GM15510 (cell line): Measurements from ENCODE around the gene RYR2.

Source experiments
- POLR2A ChIP-seq: IDR thresholded peaks from 3 replicates; pipeline ENCODE4 v1.6.1; 2011; ENCODE audit warnings: borderline replicate concordance; ENCODE audit not compliant: insufficient read length; ENCODE audit errors: extremely low read depth

Gene RYR2

GRCh38 chr1:237877631-237878030, 835.6 kb downstream of the RYR2 start:
- no peak for TF ChIP-seq POLR2A

GRCh38 chr1:237878406-237878805, 836.4 kb downstream of the RYR2 start:
- TF ChIP-seq POLR2A: no peak

- TF ChIP-seq POLR2A: no peak
Measured at GRCh38 chr1:237879195-237879594, 837.2 kb downstream of the RYR2 start.
